HG03460 (cell line): ENCODE measurements around the gene FAM193B.

ENCODE experiments used
- ATAC-seq: cut with Tn5 transposase; IDR thresholded peaks from one replicate; pipeline ENCODE4 v1.9.1; 2021; ENCODE audit not compliant: unreplicated experiment

Gene FAM193B

DNA sequence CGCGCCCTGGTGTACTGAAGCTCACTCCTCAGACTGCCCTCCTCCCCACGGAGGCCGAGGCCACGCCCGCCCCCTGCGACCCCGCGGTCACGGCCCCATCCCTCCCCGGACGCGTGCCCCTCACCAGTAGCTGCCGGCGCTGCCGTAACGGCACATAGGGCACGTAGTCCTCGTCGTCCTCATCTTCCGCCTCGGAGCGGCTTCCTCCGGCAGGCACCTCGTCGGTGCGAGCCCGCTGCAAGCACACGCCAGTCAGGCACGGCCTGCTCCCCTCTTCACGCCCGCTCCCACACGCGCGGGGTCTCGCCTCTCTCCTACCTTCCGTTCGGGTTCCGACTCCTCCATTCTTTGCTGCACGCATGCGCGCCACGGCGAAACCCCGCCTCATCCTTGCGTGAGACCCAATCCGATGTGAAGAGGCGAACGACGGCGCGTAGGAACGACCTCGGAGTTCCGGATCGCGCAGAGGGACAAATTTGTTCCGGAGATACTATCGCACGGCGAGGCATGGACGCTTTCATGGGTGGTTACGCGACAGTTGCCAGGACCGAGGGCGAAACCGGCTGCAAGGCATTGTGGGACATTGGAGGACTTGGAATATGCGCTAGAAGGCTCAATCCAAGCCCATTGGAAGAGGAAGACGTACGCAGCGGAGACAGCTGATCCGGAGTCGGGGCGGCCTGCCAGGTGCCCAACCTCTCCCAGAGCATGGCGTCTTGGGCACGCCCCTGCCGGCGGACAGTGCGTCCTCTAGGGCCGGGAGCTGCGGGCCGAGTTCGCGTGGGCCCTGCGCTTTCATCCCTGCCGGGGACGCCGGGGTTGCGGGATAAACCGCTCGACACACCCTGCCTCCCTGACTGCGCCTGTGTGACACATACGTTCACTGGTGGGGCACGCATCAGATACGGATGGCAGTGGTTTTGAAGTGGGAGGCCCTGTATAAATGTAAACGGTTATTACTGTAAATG, 37.5 kb downstream of the FAM193B start, which contains the start of gene DDX41:
Gene DDX41 (minus strand): TSS at position 361 of the 968 bp plus-strand sequence. CDS start 16 bp downstream, at position 345.
- peak; percentile 77 for ATAC-seq

DNA sequence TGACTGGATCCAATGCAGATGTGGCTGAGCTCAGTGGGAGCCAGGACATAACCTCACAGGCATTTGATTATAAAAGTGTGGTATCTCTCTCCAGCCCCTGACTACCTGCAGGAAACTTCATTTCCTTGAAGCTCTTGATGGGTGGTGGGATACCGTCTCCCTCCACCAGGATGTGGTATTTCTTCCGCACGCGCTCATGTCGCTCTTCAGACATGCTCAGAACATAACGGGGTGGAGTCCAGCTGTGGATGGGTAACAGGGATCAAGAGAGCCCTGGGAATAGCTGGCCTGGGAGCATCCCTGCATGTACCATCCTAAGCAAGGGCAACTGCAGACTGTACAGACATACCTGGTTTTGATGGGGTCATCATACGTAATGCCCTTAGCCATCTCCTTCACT, 38.8 kb downstream of the FAM193B start:
- ATAC-seq: no peak

DNA sequence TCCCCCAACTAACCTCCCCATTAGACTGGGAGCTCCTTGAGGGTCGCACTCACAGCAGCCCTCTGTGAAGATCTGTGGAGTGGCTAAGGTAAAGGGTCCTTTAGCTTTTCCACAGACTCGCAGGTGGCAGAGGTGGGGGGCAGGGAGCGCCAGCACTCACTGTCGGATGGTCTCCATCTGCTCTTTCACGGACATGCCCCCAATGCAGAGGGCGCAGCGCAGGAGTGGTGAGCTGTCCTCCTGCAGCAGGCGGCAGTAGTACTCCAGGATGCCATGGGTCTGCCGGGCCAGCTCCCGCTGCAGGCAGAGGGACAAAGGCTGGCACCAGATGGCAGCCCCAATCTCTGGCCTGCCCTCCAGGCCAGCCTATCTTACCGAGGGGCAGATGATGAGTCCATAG, 39.8 kb downstream of the FAM193B start:
- no peak for ATAC-seq

DNA sequence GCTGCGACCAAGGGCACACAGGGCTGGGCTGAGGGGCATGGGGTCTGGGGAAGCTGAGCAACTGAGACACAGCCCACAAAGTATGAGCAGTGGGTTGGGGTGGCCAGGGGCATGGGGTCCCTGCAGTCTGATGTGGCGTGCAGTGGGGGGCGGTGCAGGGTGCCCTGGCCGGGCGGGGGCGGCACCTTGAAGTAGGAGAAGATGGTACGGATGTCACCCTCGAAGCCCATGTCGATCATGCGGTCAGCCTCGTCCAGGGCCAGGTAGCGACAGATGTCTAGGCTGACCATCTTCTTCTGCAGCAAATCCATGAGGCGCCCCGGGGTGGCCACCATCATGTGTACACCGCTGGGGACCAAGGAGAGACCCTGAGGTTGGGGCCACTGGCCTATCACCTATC, 40.9 kb downstream of the FAM193B start:
- ATAC-seq: no peak

DNA sequence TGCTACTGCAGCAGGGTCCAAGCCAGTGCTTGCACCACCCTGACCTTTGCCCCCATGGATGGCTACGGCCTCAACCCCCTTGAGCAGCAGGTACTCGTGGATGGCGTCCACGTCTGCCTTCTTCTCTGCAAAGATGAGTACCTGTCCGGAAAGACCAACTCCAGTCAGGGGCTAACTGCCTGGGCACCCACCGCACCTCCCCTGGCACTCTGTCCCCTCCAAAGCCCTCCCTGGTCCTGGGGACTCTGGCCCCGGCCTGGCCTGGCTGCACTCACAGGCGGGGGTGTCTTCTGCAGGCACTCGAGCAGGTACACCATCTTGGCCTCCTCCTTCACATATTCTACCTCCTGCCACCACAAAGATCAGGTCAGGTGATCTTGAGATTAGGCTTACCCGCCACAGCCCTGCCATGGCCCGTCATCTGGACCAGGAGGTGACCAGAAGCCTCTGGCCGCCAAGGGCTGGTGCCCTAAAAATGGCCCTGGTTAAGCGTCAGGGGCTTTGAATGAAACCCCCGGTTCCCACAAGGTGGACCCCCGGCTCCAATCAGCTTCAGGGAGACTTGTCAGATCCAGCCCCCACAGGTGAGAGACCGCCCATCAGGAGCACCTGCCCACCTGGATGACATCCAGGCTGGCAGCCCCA, 41.5 kb downstream of the FAM193B start:
- ATAC-seq: no peak

DNA sequence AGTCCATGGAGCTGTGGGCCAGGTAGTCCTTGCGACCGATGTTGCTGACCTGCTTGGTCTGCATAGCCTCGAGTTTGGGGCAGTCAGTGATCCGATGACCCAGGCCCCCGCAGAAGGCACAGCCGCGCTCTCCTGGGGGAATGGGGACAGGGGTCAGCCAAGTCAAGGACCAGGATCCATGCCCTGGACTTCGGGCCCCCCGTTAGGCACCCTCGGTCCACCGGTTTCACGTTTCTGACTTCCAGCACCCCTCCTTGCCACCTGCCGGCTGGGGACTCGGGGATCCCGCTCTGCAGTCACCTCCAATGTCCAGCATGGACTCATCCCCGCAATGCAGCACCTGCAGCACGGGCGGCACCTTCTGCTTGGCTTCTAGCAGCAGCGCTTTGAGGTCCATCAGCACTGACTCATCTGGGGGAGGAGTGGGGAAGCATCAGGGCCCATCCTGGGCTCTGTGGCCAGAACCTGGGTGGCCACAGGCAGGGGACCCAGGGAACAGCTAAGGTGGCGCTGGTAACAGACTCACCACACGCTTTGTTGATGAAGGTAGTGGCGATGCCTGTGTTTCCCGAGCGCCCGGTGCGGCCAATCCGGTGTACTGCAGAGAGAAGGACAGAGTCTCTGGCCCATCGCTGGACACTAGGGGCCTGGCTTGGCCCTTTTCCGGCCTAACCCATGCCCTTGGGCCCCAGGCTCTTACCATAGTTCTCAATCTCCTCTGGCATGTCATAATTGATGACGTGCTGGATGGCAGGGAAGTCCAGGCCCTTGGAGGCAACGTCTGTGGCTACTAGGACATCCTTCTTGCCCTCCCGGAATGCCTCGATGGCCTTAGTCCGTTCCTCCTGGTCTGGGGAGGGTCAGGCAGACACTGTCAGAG, 42.3 kb downstream of the FAM193B start:
- no peak for ATAC-seq

DNA sequence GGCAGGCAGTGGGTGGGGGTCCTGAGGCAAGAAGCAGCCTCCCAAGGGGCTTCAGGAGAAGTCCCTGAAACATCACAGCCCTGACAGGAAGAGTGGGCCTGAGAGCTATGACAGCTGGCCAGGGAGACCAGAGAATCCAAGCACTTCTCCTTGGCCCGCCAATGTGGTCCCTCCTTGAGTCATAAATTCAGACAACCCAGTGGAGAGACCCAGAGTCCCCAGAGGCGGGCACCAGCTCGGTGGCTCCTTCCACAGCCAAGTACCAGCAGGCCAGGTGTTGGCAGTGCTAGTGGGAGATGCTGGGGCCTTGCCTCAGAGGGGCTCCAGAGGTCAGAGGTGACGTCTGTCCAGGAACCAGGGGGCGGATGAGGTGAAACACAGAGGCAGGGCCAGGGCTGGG, 43.2 kb downstream of the FAM193B start:
- no peak for ATAC-seq

DNA sequence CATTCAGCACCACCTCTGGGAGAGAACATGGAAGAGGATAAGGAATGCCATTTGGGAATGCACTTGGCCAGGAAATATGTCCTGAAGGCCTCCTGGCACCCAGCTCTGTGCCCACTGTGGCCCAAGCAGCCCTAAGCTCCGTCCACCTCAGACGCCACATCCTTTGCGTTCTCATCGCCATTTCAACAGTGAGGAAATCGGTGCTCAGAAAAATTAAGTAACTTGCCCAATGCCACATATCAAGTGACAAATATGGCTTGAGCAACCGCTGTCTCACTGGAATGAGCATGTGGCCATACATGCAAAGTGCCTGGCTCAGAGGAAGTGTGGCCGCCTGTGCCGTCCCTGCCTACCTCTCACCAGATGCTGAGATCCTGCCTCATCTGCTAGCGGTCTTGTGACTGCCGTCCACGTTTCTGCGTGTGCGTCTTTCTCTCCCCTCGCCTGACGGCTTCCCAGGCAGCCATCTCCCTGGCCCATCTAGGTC, 43.8 kb downstream of the FAM193B start:
- ATAC-seq: peak; percentile 47

DNA sequence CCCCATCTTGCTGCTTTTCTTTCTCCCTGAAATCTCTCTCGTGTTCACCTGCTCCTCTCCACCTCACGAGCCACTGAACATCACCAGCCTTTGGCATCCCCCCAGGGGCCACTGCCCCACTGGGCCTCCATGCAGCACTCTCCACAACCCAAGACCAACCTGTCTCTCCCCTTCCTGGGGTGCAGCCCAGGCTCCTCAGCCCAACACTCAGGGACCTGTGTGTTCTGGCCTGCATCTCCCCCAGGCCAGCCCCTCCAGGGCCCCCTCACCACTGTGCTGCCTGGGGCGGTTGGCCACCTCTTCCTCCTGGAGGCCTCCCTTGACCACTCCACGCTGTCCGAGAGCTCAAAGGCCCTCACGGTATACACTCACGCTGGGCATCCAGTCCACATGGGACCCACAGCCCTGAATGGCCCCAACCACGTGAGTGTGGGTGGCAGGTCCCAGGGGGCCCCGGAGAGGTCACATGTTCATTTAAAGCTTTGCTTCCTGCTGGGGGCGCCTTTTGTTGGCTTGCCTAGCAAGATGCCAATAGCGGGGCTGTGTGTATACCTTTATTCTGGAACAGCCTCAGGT, 44.3 kb downstream of the FAM193B start:
- peak; percentile 39 for ATAC-seq

DNA sequence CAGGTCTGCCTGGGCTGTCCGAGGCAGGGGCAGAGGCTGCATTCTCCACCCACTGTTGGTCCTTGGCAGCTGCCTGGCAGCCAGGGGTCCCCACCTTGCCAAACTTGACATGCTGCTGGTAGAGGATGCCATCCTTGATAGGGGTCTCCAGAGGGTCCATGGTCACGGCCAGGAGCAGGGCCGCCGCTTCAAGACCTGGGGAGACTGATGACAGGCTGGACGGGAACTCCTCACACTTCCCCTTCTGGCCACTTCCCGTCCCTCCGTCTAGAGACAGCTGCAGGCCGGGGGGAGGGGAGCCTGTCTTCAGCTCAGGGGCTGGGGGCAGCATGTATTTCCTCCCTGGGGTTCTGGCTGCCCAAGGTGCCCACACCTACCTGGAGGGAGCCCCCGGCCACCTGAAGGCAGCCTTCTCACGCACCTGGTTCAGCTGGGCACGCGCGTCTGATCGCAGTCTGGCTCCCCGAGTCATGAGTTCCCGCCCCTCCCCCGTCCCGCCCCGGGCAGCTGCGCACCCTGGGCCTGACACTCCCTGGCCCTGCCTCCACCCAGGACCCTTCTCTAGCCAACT, 44.9 kb downstream of the FAM193B start, which contains the start of gene DOK3:
Gene DOK3 (minus strand): TSS at position 446 of the 571 bp plus-strand sequence. CDS start 286 bp downstream, at position 160.
- peak; percentile 33 for ATAC-seq

DNA sequence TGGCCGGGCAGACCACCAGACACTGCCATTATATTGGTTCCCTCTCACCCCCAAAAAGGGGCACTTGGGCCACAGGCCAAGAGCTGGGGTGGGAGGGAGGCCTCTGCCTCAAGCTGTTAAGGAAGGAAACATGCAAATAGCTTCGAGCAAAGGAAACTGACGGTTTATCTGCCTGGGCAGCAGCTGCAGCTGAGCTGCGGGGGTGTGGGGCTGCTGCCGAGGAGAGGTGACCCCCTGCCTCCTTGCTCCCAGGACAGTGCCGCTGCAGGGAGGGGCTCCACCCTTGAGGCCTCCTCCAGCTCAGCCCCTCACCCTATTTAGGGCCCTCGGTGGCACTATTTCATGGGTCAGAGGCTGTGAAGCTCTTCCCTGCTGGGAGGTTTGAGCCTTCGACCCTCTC, 45.5 kb downstream of the FAM193B start:
- ATAC-seq: peak; percentile 33

DNA sequence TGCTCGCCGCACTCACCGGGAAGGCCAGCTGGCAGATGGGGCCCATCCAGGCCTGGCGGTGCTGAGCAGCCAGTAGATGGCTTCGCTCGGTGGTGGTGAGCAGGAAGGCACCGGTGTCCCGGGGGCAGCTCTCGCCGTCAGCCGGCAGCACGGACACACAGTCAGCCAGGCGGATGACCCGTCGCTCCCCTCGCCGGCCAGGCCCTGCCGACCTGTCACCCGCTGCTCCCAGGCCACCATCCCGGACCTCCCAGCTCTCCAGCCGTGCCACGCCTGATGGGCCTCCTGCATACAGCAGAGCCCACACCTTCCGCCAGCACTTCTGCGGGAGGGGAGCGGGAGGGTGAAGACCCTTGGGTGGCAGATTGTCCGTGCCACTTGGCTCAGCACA, 46.1 kb downstream of the FAM193B start:
- ATAC-seq: no peak

DNA sequence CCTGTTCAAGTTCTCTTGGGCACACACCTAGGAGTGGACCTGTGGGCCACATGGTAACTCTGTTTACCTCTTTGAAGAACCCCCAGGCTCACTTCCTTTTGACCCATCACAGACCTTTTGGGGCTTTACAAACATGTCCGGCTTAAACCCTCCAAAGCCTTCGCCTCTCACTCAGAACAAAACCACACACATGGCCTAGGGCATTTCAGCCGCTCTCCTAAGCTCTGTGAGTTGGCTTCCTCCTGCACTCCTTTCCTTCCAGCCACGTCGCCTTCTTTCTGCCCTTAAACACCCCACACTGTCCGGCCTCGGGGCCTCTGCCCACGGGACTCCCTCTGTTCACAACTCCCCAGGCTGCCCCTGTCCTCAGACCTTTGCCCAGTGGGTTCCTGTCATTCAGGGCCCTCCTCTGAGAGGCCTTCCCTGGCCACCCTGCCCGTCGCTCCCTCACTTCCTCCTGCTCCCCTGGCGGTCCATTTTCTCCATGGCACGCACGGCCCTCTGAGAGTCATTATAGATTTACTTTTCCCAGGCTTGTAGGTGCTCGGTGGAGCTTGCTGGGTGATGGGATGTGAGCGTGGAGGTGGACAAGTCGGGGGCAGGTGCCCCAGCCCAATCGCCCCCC, 46.7 kb downstream of the FAM193B start:
- ATAC-seq: no peak

DNA sequence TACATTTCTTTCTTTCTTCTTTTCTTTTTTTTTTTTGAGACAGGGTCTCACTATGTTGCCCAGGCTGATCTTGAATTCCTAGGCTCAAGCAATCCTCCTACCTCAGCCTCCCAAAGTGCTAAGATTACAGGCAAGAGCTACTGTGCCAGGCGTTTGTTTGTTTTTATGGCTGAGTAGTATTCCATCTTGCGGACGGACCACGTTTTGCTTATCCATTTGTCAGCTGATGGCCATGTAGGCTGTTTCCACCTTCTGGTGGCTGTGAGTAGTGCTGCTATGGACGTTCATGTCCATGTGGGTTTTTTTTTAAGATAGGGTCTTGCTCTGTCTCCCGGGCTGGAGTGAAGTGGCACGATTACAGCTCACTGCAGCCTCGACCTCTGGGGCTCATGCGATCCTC, 47.2 kb downstream of the FAM193B start:
- ATAC-seq: no peak

DNA sequence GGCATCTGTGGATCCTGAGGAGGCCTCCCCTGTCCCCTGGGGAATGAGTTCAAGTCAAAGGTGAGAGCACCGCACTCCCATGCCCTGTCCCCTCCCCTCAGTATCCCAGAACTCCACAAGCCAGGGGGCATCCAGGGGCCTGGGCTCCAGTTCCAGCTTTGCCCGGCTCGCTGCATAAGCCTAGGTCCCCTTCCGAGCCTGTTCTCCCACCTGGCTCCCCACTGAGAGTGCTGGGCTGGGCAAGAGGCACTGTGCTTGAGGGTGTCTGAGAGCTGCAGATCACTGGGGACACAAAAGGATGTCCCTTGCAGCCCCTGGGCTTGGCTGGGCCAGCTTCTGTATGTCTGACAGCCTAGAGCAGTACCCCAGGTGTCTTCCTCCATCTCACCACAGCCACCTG, 49.3 kb downstream of the FAM193B start:
- no peak for ATAC-seq

DNA sequence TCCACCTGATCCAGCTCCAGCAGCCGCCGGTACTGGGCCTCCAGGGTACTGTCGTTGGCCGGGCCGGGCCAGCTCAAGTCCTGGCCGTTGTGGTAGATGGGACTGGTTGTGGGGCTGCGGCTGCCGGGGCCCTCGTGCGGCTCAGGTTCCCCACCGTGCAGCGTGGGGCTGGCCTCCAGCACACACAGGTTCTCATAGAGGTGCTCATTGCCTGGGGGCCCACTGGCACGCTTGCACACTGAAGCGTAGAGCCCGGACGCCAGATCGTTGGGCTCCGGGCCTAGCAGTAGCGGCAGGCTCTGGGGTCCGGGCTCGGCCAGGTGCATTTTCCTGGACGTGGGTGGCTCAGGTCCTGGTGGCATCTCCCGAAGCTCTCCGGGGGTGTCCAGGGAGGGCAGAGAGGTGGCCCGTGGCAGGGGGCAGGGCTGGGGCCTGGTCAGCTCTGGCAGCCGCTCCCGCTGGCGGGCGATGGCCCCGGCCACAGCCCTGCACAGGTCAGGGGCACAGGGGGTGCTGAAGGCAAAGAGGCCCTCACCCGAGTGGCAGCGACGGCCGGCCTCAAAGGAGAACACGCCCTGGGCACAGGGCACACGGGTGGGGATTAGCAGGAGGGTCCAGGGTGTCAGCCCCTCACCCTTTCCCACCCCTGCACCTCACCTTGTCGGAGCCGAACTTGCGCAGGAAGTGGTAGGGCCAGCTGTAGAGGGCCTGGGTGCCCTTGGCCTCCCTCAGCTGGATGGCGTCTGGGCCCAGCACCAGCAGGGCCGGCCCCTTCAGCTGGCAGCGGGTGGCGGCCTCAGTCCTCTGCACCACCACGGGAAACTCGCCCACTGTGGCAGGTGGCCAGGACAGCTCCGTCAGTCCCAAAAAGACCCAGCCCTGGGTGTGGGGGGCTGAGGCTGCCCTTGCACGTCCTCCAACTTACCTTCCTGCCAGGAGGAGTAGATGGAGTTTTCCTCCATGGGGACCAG, 50.0 kb downstream of the FAM193B start:
- ATAC-seq: no peak

DNA sequence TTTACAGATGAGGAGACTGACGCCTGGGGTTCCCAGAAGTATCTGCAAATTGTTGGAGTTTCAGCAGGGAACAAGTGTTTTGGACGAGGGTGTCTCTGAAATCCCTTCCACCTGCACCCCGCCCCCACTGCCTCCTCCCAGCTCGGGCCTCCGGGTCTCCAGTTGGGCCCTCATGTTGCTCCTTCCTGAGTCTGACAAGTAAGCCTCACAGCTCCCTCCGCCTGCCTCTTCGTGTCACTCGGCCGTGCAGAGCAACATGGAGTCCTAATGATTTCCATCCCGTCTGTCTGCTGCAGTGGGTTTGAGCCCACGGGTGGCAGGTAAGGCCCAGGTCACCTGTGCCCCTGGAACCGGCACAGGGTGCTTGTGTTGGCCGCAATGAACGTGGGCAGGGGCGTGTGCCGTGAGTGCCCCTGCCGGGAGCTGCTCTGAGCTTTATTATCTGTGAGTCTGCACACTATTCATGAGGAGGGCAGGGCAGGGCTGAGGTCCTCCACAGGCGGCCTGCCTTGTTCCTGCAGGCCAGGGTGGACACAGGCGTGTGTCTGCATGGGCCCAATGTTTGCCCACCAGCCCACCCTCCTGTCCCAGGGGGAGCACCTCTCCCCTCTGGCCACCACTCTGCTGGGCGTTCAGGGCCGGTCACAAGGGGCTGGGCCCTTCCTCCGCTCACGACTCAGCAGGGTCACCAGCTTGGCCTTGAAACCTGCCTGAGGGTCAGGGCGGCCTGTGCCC, 50.8 kb downstream of the FAM193B start:
- ATAC-seq: no peak

DNA sequence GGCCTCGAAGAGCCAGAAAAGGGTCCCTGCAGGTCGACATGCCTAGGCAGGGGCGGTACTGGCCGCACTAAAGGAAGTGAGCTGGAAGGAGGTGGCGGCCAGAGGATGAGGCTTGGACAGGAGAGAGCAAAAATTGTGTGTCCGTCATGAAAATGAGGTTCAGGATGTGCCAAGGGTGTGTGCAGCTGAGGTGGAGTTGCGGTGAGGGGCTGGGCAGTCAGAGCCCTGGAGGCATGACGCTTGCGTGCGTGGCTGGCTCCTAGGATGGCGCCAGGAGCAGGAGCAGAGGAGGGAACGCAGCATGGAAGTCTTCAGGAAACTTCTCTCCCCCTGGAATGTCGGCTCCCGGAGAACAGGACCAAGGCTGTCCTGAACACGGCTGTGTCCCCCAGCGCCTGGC, 51.5 kb downstream of the FAM193B start:
- no peak for ATAC-seq
